Mesenchymal stem cell (in vitro differentiated cells and primary cell): ENCODE results near the gene CYP11A1.

Source experiments
- DNase-seq: peaks from one replicate; pipeline ENCODE4 v3.0.0-alpha.2; 2013
- H2AFZ ChIP-seq: one replicate; pipeline ENCODE4 v1.6.1; 2013; ENCODE audit warnings: low read depth, mild to moderate bottlenecking, control low read depth, inconsistent platforms, low read length, moderate library complexity
- H2AK5ac ChIP-seq: 2 replicates; pipeline ENCODE4 v1.6.1; 2013; ENCODE audit warnings: low read length, moderate library complexity, mild to moderate bottlenecking, inconsistent platforms; ENCODE audit not compliant: severe bottlenecking
- H2BK120ac ChIP-seq: one replicate; pipeline ENCODE4 v1.6.1; 2013; ENCODE audit warnings: low read depth, mild to moderate bottlenecking, inconsistent platforms, low read length, moderate library complexity
- H2BK12ac ChIP-seq, 2 experiments: one replicate each; pipeline ENCODE4 v1.6.1; 2013; ENCODE audit warnings: inconsistent platforms in 2 of 2, low read length in 2 of 2, mild to moderate bottlenecking in 2 of 2, moderate library complexity in 2 of 2, control low read depth in 1 of 2
- H2BK15ac ChIP-seq: one replicate; pipeline ENCODE4 v1.6.1; 2013; ENCODE audit warnings: mild to moderate bottlenecking, low read depth, inconsistent platforms; ENCODE audit not compliant: poor library complexity, severe bottlenecking
- H2BK5ac ChIP-seq: 2 replicates; pipeline ENCODE4 v1.6.1; 2013; ENCODE audit warnings: low read depth, mild to moderate bottlenecking, low read length, control low read depth, inconsistent platforms; ENCODE audit not compliant: poor library complexity, severe bottlenecking
- H3K14ac ChIP-seq, 2 experiments: one replicate each; pipeline ENCODE4 v1.6.1; 2013; ENCODE audit warnings: inconsistent platforms in 2 of 2, low read length in 2 of 2, control low read depth in 1 of 2, mild to moderate bottlenecking in 1 of 2, moderate library complexity in 1 of 2
- H3K18ac ChIP-seq, 2 experiments: one replicate each; pipeline ENCODE4 v1.6.1; 2013; ENCODE audit warnings: inconsistent platforms in 2 of 2, low read length in 2 of 2, control low read depth in 1 of 2, low read depth in 1 of 2, mild to moderate bottlenecking in 1 of 2
- H3K23ac ChIP-seq, 2 experiments: one replicate each; pipeline ENCODE4 v1.6.1; 2013; ENCODE audit warnings: inconsistent platforms in 2 of 2, low read length in 2 of 2, mild to moderate bottlenecking in 2 of 2, moderate library complexity in 2 of 2, control low read depth in 1 of 2
- H3K27ac ChIP-seq: 2 replicates; pipeline ENCODE4 v1.5.1; 2013; ENCODE audit warnings: mild to moderate bottlenecking, moderate library complexity, low read length, control low read depth, inconsistent platforms; ENCODE audit not compliant: poor library complexity, severe bottlenecking
- H3K27me3 ChIP-seq, 2 experiments: 2 replicates each; pipeline versions ENCODE4 v1.6.1 to v1.7.0; 2013; ENCODE audit warnings: low read length in 2 of 2, mild to moderate bottlenecking in 2 of 2, moderate library complexity in 2 of 2, control low read depth in 1 of 2, inconsistent platforms in 1 of 2; ENCODE audit not compliant: control insufficient read depth in 1 of 2, insufficient read depth in 1 of 2
- H3K36me3 ChIP-seq, 2 experiments: 2 replicates each; pipeline versions ENCODE4 v1.6.1 to v1.7.0; 2013; ENCODE audit warnings: low read length in 2 of 2, control low read depth in 1 of 2, inconsistent platforms in 1 of 2, low read depth in 1 of 2, mild to moderate bottlenecking in 1 of 2; ENCODE audit not compliant: insufficient read depth in 2 of 2, control insufficient read depth in 1 of 2
- H3K4ac ChIP-seq, 2 experiments: one replicate each; pipeline ENCODE4 v1.6.1; 2013; ENCODE audit warnings: inconsistent platforms in 2 of 2, low read length in 2 of 2, mild to moderate bottlenecking in 2 of 2, moderate library complexity in 2 of 2, control low read depth in 1 of 2, low read depth in 1 of 2
- H3K4me1 ChIP-seq: 2 replicates; pipeline ENCODE4 v1.6.1; 2013; ENCODE audit warnings: low read depth, low read length, control low read depth; ENCODE audit not compliant: control insufficient read depth, insufficient read depth
- H3K4me2 ChIP-seq: 2 replicates; pipeline ENCODE4 v1.6.1; 2013; ENCODE audit warnings: low read length, mild to moderate bottlenecking, inconsistent platforms; ENCODE audit not compliant: poor library complexity, severe bottlenecking
- H3K4me3 ChIP-seq, 2 experiments: 2 replicates each; pipeline versions ENCODE4 v1.5.1 to v1.7.0; 2013; ENCODE audit warnings: low read length in 2 of 2, mild to moderate bottlenecking in 2 of 2, control low read depth in 1 of 2, low read depth in 1 of 2; ENCODE audit not compliant: insufficient read depth in 1 of 2
- H3K79me1 ChIP-seq: replicated peaks from 2 replicates; pipeline ENCODE4 v1.6.1; 2013; ENCODE audit warnings: mild to moderate bottlenecking, control low read depth, low read length, inconsistent platforms; ENCODE audit not compliant: poor library complexity, severe bottlenecking
- H3K9ac ChIP-seq: 2 replicates; pipeline ENCODE4 v1.7.0; 2013; ENCODE audit warnings: mild to moderate bottlenecking, low read length, moderate library complexity
- H3K9me3 ChIP-seq: 2 replicates; pipeline ENCODE4 v1.7.0; 2013; ENCODE audit warnings: mild to moderate bottlenecking, low read length; ENCODE audit not compliant: control insufficient read depth
- H4K8ac ChIP-seq: one replicate; pipeline ENCODE4 v1.6.1; 2013; ENCODE audit warnings: inconsistent platforms, mild to moderate bottlenecking, low read length, moderate library complexity
- H4K91ac ChIP-seq: one replicate; pipeline ENCODE4 v1.6.1; 2013; ENCODE audit warnings: mild to moderate bottlenecking, low read length, inconsistent platforms
- WGBS: methylation state at CpG from one replicate; pipeline ENCODE4 v1.1.7; 2013; ENCODE audit warnings: mixed read lengths; 5-methylcytosine and 5-hydroxymethylcytosine counted together

Gene CYP11A1

GRCh38 chr15:74318376-74319137, 48.9 kb downstream of the CYP11A1 start:
- peak overlapping the region; percentile 71 for H3K4ac ChIP-seq
- peak overlapping the region; percentile 73 to 91 for H2BK12ac ChIP-seq
- H2AK5ac ChIP-seq, result peak overlapping the region; percentile 46
- peaks cover 56% of the 10 kb centered on the region for H3K4me1 ChIP-seq
- H3K79me1 ChIP-seq, result no peaks in the 10 kb centered on the region
- WGBS, result 86% methylated on average over 6 of the region's 6 CpGs
- DNase-seq, result peak; percentile 50
- no peaks in the 10 kb centered on the region for H3K36me3 ChIP-seq
- peak overlapping the region; percentile 92 for H4K91ac ChIP-seq
- peak overlapping the region; percentile 70 for H2BK5ac ChIP-seq
- peak overlapping the region; percentile 69 for H2BK120ac ChIP-seq
- H4K8ac ChIP-seq, result peak overlapping the region; percentile 84
- H3K9me3 ChIP-seq, result no peaks in the 10 kb centered on the region
- peak overlapping the region; percentile 86 for H3K27ac ChIP-seq
- peak overlapping the region; percentile 90 for H3K9ac ChIP-seq
- H3K18ac ChIP-seq, result peak overlapping the region; percentile 81 to 83
- peak overlapping the region; percentile 55 for H2BK15ac ChIP-seq
- H3K27me3 ChIP-seq, result no peaks in the 10 kb centered on the region
- no peak overlapping the region for H2AFZ ChIP-seq
- H3K4me2 ChIP-seq, result no peak overlapping the region
- H3K23ac ChIP-seq, result no peak overlapping the region
- no peak overlapping the region for H3K4me3 ChIP-seq
- peak overlapping the region in 1 of 2 experiments; percentile 86 for H3K14ac ChIP-seq

GRCh38 chr15:74317820-74318375, 49.5 kb downstream of the CYP11A1 start:
- Histone ChIP-seq H3K4me3 (peak overlapping the region in 1 of 2 experiments; percentile 43), H3K36me3 (no peaks in the 10 kb centered on the region), H2AFZ (no peak overlapping the region), H2BK12ac (peak overlapping the region; percentile 81 to 91), H4K8ac (peak overlapping the region; percentile 96), H3K79me1 (no peaks in the 10 kb centered on the region), H3K23ac (peak overlapping the region in 1 of 2 experiments; percentile 66), H3K18ac (peak overlapping the region; percentile 81 to 90), H3K4me2 (peak overlapping the region; percentile 15), H3K9ac (peak overlapping the region; percentile 90), H3K4me1 (peaks cover 56% of the 10 kb centered on the region), H4K91ac (peak overlapping the region; percentile 92), H2BK5ac (peak overlapping the region; percentile 70), H2BK120ac (peak overlapping the region; percentile 92), H3K27me3 (peaks cover 0 to 1% of the 10 kb centered on the region in 2 experiments), H3K14ac (peak overlapping the region in 1 of 2 experiments; percentile 86), H3K4ac (peak overlapping the region; percentile 71 to 75), H3K9me3 (no peaks in the 10 kb centered on the region), H2AK5ac (peak overlapping the region; percentile 21), H3K27ac (peak overlapping the region; percentile 86), H2BK15ac (peak overlapping the region; percentile 55)
- 14% methylated on average over 6 of the region's 8 CpGs for WGBS
- DNase-seq, result peak; percentile 97

GRCh38 chr15:74316141-74316540, 51.3 kb downstream of the CYP11A1 start:
- H4K8ac ChIP-seq, result no peak overlapping the region
- H3K27me3 ChIP-seq, result peaks cover 0 to 11% of the 10 kb centered on the region in 2 experiments
- H3K27ac ChIP-seq, result no peak overlapping the region
- H2AFZ ChIP-seq, result no peak overlapping the region
- H3K4ac ChIP-seq, result peak overlapping the region; percentile 40 to 51
- WGBS, result 89% methylated on average over 13 of the region's 13 CpGs
- H3K4me1 ChIP-seq, result peaks cover 58% of the 10 kb centered on the region
- H3K14ac ChIP-seq, result no peak overlapping the region
- no peak for DNase-seq
- peak overlapping the region; percentile 11 for H2BK120ac ChIP-seq
- no peak overlapping the region for H3K4me2 ChIP-seq
- H4K91ac ChIP-seq, result peak overlapping the region; percentile 85
- no peak overlapping the region for H2BK5ac ChIP-seq
- H2BK15ac ChIP-seq, result peak overlapping the region; percentile 61
- no peaks in the 10 kb centered on the region for H3K79me1 ChIP-seq
- no peaks in the 10 kb centered on the region for H3K36me3 ChIP-seq
- H2AK5ac ChIP-seq, result peak overlapping the region; percentile 66
- no peak overlapping the region for H3K9ac ChIP-seq
- no peaks in the 10 kb centered on the region for H3K9me3 ChIP-seq
- peak overlapping the region; percentile 18 to 66 for H3K18ac ChIP-seq
- no peak overlapping the region for H3K23ac ChIP-seq
- H3K4me3 ChIP-seq, result no peak overlapping the region
- H2BK12ac ChIP-seq, result peak overlapping the region; percentile 59 to 85

- Histone ChIP-seq H3K4me2 (no peak overlapping the region), H3K18ac (no peak overlapping the region), H4K8ac (no peak overlapping the region), H2AFZ (no peak overlapping the region), H3K27ac (no peak overlapping the region), H3K14ac (no peak overlapping the region), H3K4me1 (peaks cover 56% of the 10 kb centered on the region), H2BK12ac (peak overlapping the region in 1 of 2 experiments; percentile 3), H3K4ac (peak overlapping the region in 1 of 2 experiments; percentile 40), H2AK5ac (peak overlapping the region; percentile 11), H2BK120ac (no peak overlapping the region), H3K9ac (no peak overlapping the region), H3K27me3 (peaks cover 2 to 11% of the 10 kb centered on the region in 2 experiments), H3K36me3 (no peaks in the 10 kb centered on the region), H3K9me3 (no peaks in the 10 kb centered on the region), H3K79me1 (no peaks in the 10 kb centered on the region), H3K4me3 (no peak overlapping the region), H4K91ac (peak overlapping the region; percentile 15), H2BK5ac (no peak overlapping the region), H3K23ac (no peak overlapping the region), H2BK15ac (no peak overlapping the region)
- WGBS, result 41% methylated on average over 3 of the region's 5 CpGs
- DNase-seq, result no peak
Measured at GRCh38 chr15:74315626-74316025, 51.8 kb downstream of the CYP11A1 start.
